GM21423 (cell line): Measurements from ENCODE around the gene CDKL5.
A peak's percentile ranks its signal among the peaks of the same experiment; 100 is the strongest.

Experiments used
- ATAC-seq: cut with Tn5 transposase; IDR thresholded peaks from one replicate; pipeline ENCODE4 v1.9.1; 2021; ENCODE audit warnings: mild to moderate bottlenecking, moderate library complexity; ENCODE audit not compliant: unreplicated experiment

The CDKL5 gene

GRCh38 chrX:18643243-18643642 is 217.8 kb downstream of the CDKL5 start:
- ATAC-seq: no peak

GRCh38 chrX:18643853-18644252 is 218.4 kb downstream of the CDKL5 start:
- ATAC-seq: no peak

- ATAC-seq: no peak
These were observed 222.2 kb downstream of the CDKL5 start for GRCh38 chrX:18647621-18648020.

- ATAC-seq: no peak
These were observed 224.1 kb downstream of the CDKL5 start for GRCh38 chrX:18649498-18649951.

GRCh38 chrX:18650662-18651061 is 225.3 kb downstream of the CDKL5 start:
- no peak for ATAC-seq

- ATAC-seq: no peak
These were observed 227.2 kb downstream of the CDKL5 start for GRCh38 chrX:18652636-18653035.

GRCh38 chrX:18654875-18655836 is 229.7 kb downstream of the CDKL5 start:
- no peak for ATAC-seq

GRCh38 chrX:18661273-18661672 is 235.9 kb downstream of the CDKL5 start:
- ATAC-seq: no peak

- ATAC-seq: no peak
These were observed 239.5 kb downstream of the CDKL5 start for GRCh38 chrX:18664947-18665346.

- ATAC-seq: no peak
These were observed 241.2 kb downstream of the CDKL5 start for GRCh38 chrX:18666614-18667013.

- ATAC-seq: peak; percentile 70
These were observed 242.8 kb downstream of the CDKL5 start for GRCh38 chrX:18668071-18668835.

GRCh38 chrX:18672008-18672407 is 246.6 kb downstream of the CDKL5 start, which contains the start of gene RS1:
Gene RS1 (minus strand): TSS chrX:18672108. CDS start chrX:18672068, 40 bp downstream.
- ATAC-seq: no peak

- peak; percentile 32 for ATAC-seq
These were observed 249.0 kb downstream of the CDKL5 start for GRCh38 chrX:18674417-18674787.

- ATAC-seq: peak; percentile 80
These were observed 249.7 kb downstream of the CDKL5 start for GRCh38 chrX:18674788-18675735.

- no peak for ATAC-seq
These were observed 250.6 kb downstream of the CDKL5 start for GRCh38 chrX:18676050-18676449.

- ATAC-seq: no peak
These were observed 251.1 kb downstream of the CDKL5 start for GRCh38 chrX:18676470-18676869.

GRCh38 chrX:18677161-18677869 is 251.9 kb downstream of the CDKL5 start:
- ATAC-seq: no peak

GRCh38 chrX:18681996-18682395 is 256.6 kb downstream of the CDKL5 start:
- ATAC-seq: no peak

- no peak for ATAC-seq
These were observed 257.6 kb downstream of the CDKL5 start for GRCh38 chrX:18682979-18683387.
